ENCODE data around the gene PKNOX1. TPM values are rescaled to one million over a fixed set of nuclear protein-coding genes. Genes with fewer than 3 reads are reported as not detected.
"Not testable (repeated sequence)": the region's sequence is repeated elsewhere in the genome, so short reads cannot be mapped to it uniquely, and the experiment has no call there.

The PKNOX1 gene
- total RNA-seq, 1 donor from 2014 or later, result 11.3 TPM

GRCh38 chr21:42975886-42976608 is 1.7 kb downstream of the PKNOX1 start:
- intact Hi-C loops (cut with DNase I), result no loop called here
- peak; percentile 9 for DNase-seq (ENCODE audit: low spot score)

GRCh38 chr21:42980312-42981213 is 6.2 kb downstream of the PKNOX1 start:
- intact Hi-C loops (cut with DNase I), result loop anchor here (10.0 kb wide), 2 partner anchors 56 to 684 kb away; partner anchors contain the start of gene ERVH48-1

GRCh38 chr21:42981214-42981523 is 6.8 kb downstream of the PKNOX1 start:
- no peak for DNase-seq (ENCODE audit: low spot score)
- intact Hi-C loops (cut with DNase I), result loop anchor here (10.0 kb wide), 2 partner anchors 56 to 684 kb away; partner anchors contain the start of gene ERVH48-1

More at GRCh38 chr21:42980312-42981213, 6.2 kb downstream of the PKNOX1 start:
- no peak for DNase-seq (ENCODE audit: low spot score)

- DNase-seq (ENCODE audit: low spot score), result no peak
- intact Hi-C loops (cut with DNase I), result loop anchor here (10.0 kb wide), 2 partner anchors 57 to 683 kb away; partner anchors contain the start of gene ERVH48-1
Observed at GRCh38 chr21:42981862-42982261, 7.5 kb downstream of the PKNOX1 start.

GRCh38 chr21:42983103-42983502 is 8.7 kb downstream of the PKNOX1 start:
- intact Hi-C loops (cut with DNase I), result loop anchor here (10.0 kb wide), 2 partner anchors 58 to 682 kb away; partner anchors contain the start of gene ERVH48-1
- no peak for DNase-seq (ENCODE audit: low spot score)

GRCh38 chr21:42983869-42984268 is 9.5 kb downstream of the PKNOX1 start:
- no peak for DNase-seq (ENCODE audit: low spot score)
- intact Hi-C loops (cut with DNase I), result loop anchor here (10.0 kb wide), 2 partner anchors 59 to 681 kb away; partner anchors contain the start of gene ERVH48-1

- no peak for DNase-seq (ENCODE audit: low spot score)
- intact Hi-C loops (cut with DNase I), result loop anchor here (10.0 kb wide), 2 partner anchors 61 to 679 kb away; partner anchors contain the start of gene ERVH48-1
Observed at GRCh38 chr21:42986125-42986783, 11.9 kb downstream of the PKNOX1 start.

GRCh38 chr21:42988236-42988965 is 14.0 kb downstream of the PKNOX1 start:
- intact Hi-C loops (cut with DNase I), result loop anchor here (10.0 kb wide), 2 partner anchors 64 to 676 kb away; partner anchors contain the start of gene ERVH48-1
- DNase-seq (ENCODE audit: low spot score), result no peak

DNA sequence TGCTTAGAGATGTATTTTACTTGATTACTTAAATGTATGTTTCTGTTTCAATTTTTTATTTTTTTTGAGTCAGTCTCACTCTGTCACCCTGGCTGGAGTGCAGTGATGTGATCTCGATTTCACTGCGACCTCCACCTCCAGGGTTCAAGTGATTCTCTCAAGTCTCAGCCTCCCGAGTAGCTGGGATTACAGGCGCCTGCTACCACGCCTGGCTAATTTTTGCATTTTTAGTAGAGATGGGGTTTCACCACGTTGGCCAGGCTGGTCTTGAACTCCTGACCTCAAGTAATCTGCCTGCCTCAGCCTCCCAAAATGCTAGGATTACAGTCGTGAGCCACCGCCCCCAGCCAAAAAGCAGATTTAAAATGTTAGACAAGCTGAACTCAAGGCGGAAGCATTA is 15.0 kb downstream of the PKNOX1 start:
- intact Hi-C loops (cut with DNase I), result loop anchor here (10.0 kb wide), 2 partner anchors 65 to 675 kb away; partner anchors contain the start of gene ERVH48-1
- DNase-seq (ENCODE audit: low spot score), result not testable (repeated sequence)

GRCh38 chr21:42989816-42990650 is 15.7 kb downstream of the PKNOX1 start:
- DNase-seq (ENCODE audit: low spot score), result no peak
- intact Hi-C loops (cut with DNase I), result loop anchor here (10.0 kb wide), 2 partner anchors 65 to 675 kb away; partner anchors contain the start of gene ERVH48-1

DNA sequence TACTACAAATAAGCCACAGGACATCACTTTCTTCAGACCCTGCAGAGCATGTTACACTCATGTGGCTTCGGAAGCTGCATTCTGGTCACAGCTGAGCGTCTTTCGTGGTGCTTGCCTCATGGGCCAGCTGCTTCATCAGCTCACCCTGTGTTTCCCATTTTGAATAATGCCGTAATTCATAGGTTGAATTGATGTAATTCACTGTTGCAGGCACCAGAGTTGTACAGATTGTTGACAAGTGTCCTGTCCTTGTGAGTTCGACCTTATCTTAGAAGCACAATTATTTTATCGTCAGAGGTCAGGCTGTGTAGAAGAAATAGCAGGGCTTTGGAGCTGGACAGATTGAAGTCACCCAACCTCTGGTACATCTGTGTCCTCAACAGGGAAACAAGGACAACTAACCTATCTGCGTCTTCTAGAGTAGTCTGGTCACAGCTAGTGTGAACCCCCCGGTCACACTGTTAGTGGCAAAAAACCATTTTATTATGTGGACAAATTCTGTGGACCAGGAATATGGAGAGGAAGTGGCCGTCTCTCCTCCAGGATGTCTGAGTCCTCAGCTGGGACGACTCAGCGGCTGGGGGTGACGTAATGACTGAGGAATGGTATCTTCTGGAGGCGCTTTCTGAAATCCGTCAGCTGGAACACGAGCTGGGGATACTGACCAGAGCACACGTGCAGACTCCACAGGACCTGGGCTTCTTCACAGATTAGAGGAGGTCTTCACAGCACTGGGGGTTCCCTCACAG is 17.8 kb downstream of the PKNOX1 start:
- intact Hi-C loops (cut with DNase I), result no loop called here
- DNase-seq (ENCODE audit: low spot score), result no peak

DNA sequence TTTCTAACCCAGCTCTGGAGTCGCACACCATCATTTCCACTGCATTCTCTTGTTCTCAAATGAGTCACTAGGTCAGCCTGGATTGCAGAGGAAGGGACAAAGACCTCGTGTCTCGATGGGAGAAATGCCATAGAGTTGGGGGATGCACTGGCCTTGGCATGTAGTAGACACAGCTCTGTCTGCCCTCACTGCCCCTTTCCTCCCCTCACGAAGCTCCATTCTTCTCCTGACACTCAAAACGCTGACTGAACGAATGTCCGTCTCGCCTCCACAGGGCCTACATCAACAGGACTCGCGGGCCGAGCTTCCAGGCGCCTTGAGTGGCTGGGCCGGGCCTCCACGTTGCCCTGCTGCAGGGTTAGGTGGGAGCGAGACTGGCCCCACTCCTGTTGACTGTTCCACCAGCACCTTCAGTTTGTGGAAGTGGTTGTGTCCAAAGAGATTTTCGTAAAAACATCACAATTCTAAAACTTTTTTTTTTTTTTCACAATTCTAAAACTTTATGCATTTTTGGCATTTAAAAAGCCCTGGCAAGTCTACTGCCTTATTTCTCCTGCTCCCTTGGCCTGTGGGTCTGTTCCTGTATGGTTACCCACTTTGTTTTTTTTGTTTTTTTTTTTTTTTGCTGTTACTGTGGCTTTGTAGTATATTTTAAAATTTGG is 18.8 kb downstream of the PKNOX1 start:
- no peak for DNase-seq (ENCODE audit: low spot score)
- intact Hi-C loops (cut with DNase I), result no loop called here

DNA sequence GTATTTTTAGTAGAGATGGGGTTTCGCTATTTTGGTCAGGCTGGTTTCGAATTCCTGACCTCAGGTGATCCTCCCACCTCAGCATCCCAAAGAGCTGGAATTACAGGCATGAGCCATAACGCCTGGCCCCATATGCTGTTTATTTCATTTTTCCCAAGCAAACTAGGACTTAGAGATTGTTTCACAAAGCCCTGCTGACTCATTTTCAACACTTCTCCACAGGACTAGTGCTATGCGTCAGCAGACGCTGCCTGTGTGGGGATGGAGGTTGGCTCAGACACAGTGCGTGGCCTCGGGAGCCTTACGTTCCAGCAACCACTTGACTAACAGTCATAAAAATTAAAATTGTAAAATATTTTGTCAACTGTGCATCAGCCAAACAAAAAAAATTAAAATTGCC is 22.7 kb downstream of the PKNOX1 start:
- DNase-seq (ENCODE audit: low spot score), result no peak
- intact Hi-C loops (cut with DNase I), result no loop called here

DNA sequence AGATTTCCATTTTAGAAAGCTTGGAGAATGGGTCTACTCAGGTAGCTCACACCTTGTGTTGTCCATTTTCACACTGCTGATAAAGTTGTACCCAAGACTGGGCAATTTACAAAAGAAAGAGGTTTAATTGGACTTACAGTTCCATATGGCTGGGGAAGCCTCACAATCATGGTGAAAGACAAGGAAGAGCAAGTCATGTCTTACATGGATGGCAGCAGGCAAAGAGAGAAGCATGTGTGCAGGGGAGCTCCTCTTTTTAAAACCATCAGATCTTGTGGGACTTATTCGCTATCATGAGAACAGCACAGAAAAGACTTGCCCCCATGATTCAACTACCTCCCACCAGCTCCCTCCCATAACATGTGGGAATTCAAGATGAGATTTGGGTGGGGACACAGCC is 23.6 kb downstream of the PKNOX1 start:
- intact Hi-C loops (cut with DNase I); DNase-seq (ENCODE audit: low spot score): not testable (repeated sequence)

- DNase-seq (ENCODE audit: low spot score); intact Hi-C loops (cut with DNase I): not testable (repeated sequence)
Observed at GRCh38 chr21:42999152-42999551, 24.8 kb downstream of the PKNOX1 start.

DNA sequence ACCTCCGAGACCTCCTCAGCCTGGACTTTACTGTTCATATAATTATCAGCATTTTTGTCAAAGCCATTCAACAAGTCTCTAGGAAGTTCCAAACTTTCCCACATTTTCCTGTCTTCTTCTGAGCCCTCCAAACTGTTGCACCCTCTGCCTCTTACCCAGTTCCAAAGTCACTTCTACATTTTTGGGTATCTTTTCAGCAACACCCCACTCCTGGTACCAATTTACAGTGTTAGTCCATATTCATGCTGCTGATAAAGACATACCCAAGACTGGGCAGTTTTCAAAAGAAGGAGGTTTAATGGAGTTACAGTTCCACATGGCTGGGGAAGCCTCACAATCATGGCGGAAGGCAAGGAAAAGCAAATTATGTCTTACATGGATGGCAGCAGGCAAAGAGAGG is 25.7 kb downstream of the PKNOX1 start:
- DNase-seq (ENCODE audit: low spot score); intact Hi-C loops (cut with DNase I): not testable (repeated sequence)

DNA sequence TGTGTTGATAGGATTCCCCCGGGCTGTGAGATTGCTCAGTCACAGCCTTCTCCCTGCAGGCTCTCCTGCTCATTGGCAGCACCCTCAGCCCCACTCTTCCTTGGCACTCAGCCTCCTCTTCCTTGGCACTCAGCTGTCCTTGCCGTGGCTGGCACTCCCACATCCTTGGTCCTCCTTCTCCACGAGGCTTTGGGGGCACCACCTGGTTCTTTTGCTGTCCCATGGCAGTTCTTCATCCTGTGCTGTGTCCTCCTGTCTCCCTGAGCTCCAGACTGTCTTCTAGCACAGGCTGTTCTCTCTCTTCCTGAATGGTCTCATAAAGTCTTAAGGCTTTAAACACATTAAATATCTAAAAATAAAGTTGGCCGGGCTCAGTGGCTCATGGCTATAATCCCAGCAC is 27.0 kb downstream of the PKNOX1 start:
- intact Hi-C loops (cut with DNase I), result no loop called here
- no peak for DNase-seq (ENCODE audit: low spot score)

Measured in cardiac septum (tissue), 1 donor.